K562 (cell line): ENCODE data around the gene MYO9A. TPM values are rescaled to one million over a fixed set of nuclear protein-coding genes. Genes with fewer than 3 reads are reported as not detected.

Source experiments
- ATAC-seq: fragments of 200-7000 bp; cut with Tn5 transposase; 3 replicates; pipeline ENCODE4 v1.9.1; 2020; ENCODE audit warnings: moderate library complexity
- BruUV-seq: library from RNA; stranded (reverse); fragments of 400-500 nt; replicated peaks from 2 replicates; lab custom pipeline; 2021; lab: Mats Ljungman, UMichigan
- CTCF ChIA-PET: fragments of 300-600 bp; formaldehyde crosslinking; extraction: SDS; loops from one replicate; lab custom pipeline; 2021; ENCODE audit warnings: low intra/inter-chr PET ratio; lab: Yijun Ruan, JAX
- POLR2A ChIA-PET: fragments of 300-600, 350-650 bp; sonication (Branson Sonifier 250); formaldehyde crosslinking; extraction: SDS; loops from one replicate; lab custom pipeline; 2021; ENCODE audit warnings: antibody characterized with exemption, inconsistent platforms; lab: Yijun Ruan, JAX
- DNase-seq, 4 experiments: peaks; one replicate each; pipeline versions ENCODE4 v3.0.0 to v3.0.0-alpha.2; 2011 to 2018; ENCODE audit warnings: low spot score in 3 of 4, mixed read lengths in 3 of 4; ENCODE audit errors: extremely low read depth in 1 of 4
- FAIRE-seq: peaks from 2 replicates; lab custom pipeline; 2011; peaks lifted over from hg19 to GRCh38; lab: Jason Lieb, UNC
- H2AFZ ChIP-seq: 2 replicates; pipeline ENCODE4 v1.6.0; 2011; ENCODE audit warnings: low read depth, low read length, control low read depth, inconsistent platforms
- H3K27ac ChIP-seq: fragments of 200-600 bp; 3 replicates; pipeline ENCODE4 v1.8.0; 2011; ENCODE audit warnings: low read depth, mild to moderate bottlenecking, control low read depth, inconsistent platforms, low read length, moderate library complexity, mixed read lengths; ENCODE audit errors: extremely low read depth
- H3K27me3 ChIP-seq, 2 experiments: fragments of 300-600 bp in 1 of 2; 2 replicates in 1 of 2; 3 replicates in 1 of 2; pipeline versions ENCODE4 v1.6.0 to v1.8.0; 2011; ENCODE audit warnings: inconsistent platforms in 2 of 2, low read length in 2 of 2, mild to moderate bottlenecking in 1 of 2, mixed read lengths in 1 of 2, moderate library complexity in 1 of 2; ENCODE audit not compliant: control insufficient read depth in 2 of 2, insufficient read depth in 2 of 2
- H3K36me3 ChIP-seq: fragments of 300-600 bp; 3 replicates; pipeline ENCODE4 v1.8.0; 2011; ENCODE audit warnings: mild to moderate bottlenecking, low read length, inconsistent platforms; ENCODE audit not compliant: control insufficient read depth, insufficient read depth
- H3K4me1 ChIP-seq, 2 experiments: fragments of 200-600 bp in 1 of 2; replicated peaks in 1 of 2; 2 replicates in 1 of 2; 3 replicates in 1 of 2; pipeline versions ENCODE4 v1.5.1 to v1.8.0; 2011; ENCODE audit warnings: inconsistent platforms in 2 of 2, low read length in 2 of 2, mild to moderate bottlenecking in 1 of 2, mixed read lengths in 1 of 2, moderate library complexity in 1 of 2; ENCODE audit not compliant: control insufficient read depth in 2 of 2, insufficient read depth in 2 of 2
- H3K4me2 ChIP-seq: 2 replicates; pipeline ENCODE4 v1.6.1; 2011; ENCODE audit warnings: low read length, control low read depth, inconsistent platforms, mixed read lengths; ENCODE audit not compliant: insufficient read depth
- H3K4me3 ChIP-seq: fragments of 200-600 bp; sonication (generic), shearing (Covaris generic); 2 replicates; pipeline ENCODE4 v1.5.1; 2016; ENCODE audit warnings: control low read depth, inconsistent platforms
- H3K79me2 ChIP-seq: fragments of 200-600 bp; 3 replicates; pipeline ENCODE4 v1.8.0; 2011; ENCODE audit warnings: low read length, inconsistent platforms; ENCODE audit not compliant: control insufficient read depth, insufficient read depth
- H3K9ac ChIP-seq, 2 experiments: 2 replicates each; pipeline versions ENCODE4 v1.6.0 to v1.6.1; 2011; ENCODE audit warnings: low read depth in 2 of 2, low read length in 2 of 2, control low read depth in 1 of 2, inconsistent platforms in 1 of 2, mild to moderate bottlenecking in 1 of 2, mixed read lengths in 1 of 2; ENCODE audit not compliant: insufficient read depth in 1 of 2
- H3K9me1 ChIP-seq: one replicate; pipeline ENCODE4 v1.6.0; 2011; ENCODE audit warnings: inconsistent platforms, mild to moderate bottlenecking, low read length, moderate library complexity; ENCODE audit not compliant: control insufficient read depth, insufficient read depth
- H3K9me3 ChIP-seq: replicated peaks from 2 replicates; pipeline ENCODE4 v1.5.1; 2011; ENCODE audit warnings: low read depth, low read length, inconsistent platforms; ENCODE audit not compliant: control insufficient read depth, insufficient read depth
- H4K20me1 ChIP-seq: replicated peaks from 2 replicates; pipeline ENCODE4 v1.6.1; 2011; ENCODE audit warnings: low read length, inconsistent platforms, mixed read lengths; ENCODE audit not compliant: control insufficient read depth, insufficient read depth
- CREB5 ChIP-seq: fragments of 250-450 bp; sonication (Bioruptor Pico); IDR thresholded peaks from 2 replicates; pipeline ENCODE4 v1.5.0; 2020; ENCODE audit warnings: mild to moderate bottlenecking
- DACH1 ChIP-seq: fragments of 450-650 bp; IDR thresholded peaks from 2 replicates; pipeline ENCODE4 v1.6.1; 2018; ENCODE audit not compliant: partially characterized antibody
- GTF2B ChIP-seq: IDR thresholded peaks from 2 replicates; pipeline ENCODE4 v1.6.1; 2011; ENCODE audit not compliant: insufficient read length; ENCODE audit errors: extremely low read depth
- HBP1 ChIP-seq: fragments of 450-650 bp; formaldehyde crosslinking; IDR thresholded peaks from 2 replicates; pipeline ENCODE4 v1.4.0; 2022; ENCODE audit warnings: missing genetic modification characterization
- HDAC1 ChIP-seq, 2 experiments: fragments of 450-650 bp; IDR thresholded peaks; 2 replicates each; pipeline ENCODE4 v1.6.1; 2016 to 2017; ENCODE audit warnings: inconsistent platforms in 1 of 2, mild to moderate bottlenecking in 1 of 2, moderate library complexity in 1 of 2
- ZNF282 ChIP-seq: sonication (generic); formaldehyde crosslinking; IDR thresholded peaks from 2 replicates; pipeline ENCODE4 v1.8.1; 2023; ENCODE audit warnings: missing genetic modification reagents
- WGBS: fragments of 100-300 bp; shearing (Covaris generic); methylation state at CpG from one replicate; pipeline ENCODE4 v1.1.6; 2016; ENCODE audit warnings: low coverage, mixed read lengths; ENCODE audit not compliant: insufficient coverage; ENCODE audit errors: missing lambda C conversion rate; 5-methylcytosine and 5-hydroxymethylcytosine counted together
- in situ Hi-C: fragments of 300-500 bp; cut with MboI; formaldehyde crosslinking; loops from 4 replicates; pipeline ENCODE4 v1.15.0; 2018; ENCODE audit warnings: inconsistent platforms, mixed read lengths
- intact Hi-C: fragments of 100-400 bp; cut with micrococcal nuclease; formaldehyde crosslinking; loops from 2 replicates; pipeline ENCODE4 v1.14.2; 2022
- polyA plus RNA-seq, 8 experiments: library from polyadenylated mRNA; depleted of rRNA in 4 of 8; stranded (reverse) in 5 of 8; unstranded in 3 of 8; fragments of >200 nt; fragmentation: Nextera tagmentation in 2 of 8; fragmentation: Illumina TruSeq in 1 of 8; extraction: Ambion mirVana in 2 of 8; extraction: Trizol in 1 of 8; gene quantifications; 2 replicates each; pipeline versions ENCODE4 v1.2.1 to v1.2.3, GENCODE V29; 2011 to 2014; ENCODE audit warnings: inconsistent platforms in 1 of 8, missing spikeins in 1 of 8
- total RNA-seq, 7 experiments: library from RNA; depleted of rRNA in 6 of 7; stranded (reverse); fragments of >200 nt in 6 of 7; fragmentation: Illumina TruSeq in 2 of 7; extraction: Trizol in 2 of 7; gene quantifications; 2 replicates each; pipeline versions ENCODE4 v1.2.1 to v1.2.3, GENCODE V29; 2011 to 2021; ENCODE audit warnings: low replicate concordance in 1 of 7

The MYO9A gene
- total and polyA plus RNA-seq, 9 of the 15 experiments (the other 6 are each of a cell fraction or from before 2014, with no cell fraction given), result 1.9 to 15.4 (median 5.8) TPM

GRCh38 chr15:71973366-71973765 lies 144.6 kb downstream of the MYO9A start:
- H3K9ac ChIP-seq, result no peak overlapping the region
- in situ Hi-C loops, result no loop called here
- DNase-seq (no peak), ATAC-seq (no peak), FAIRE-seq (no peak)
- H3K9me3 ChIP-seq, result no peaks in the 10 kb centered on the region
- H3K27me3 ChIP-seq, result no peaks in the 10 kb centered on the region
- H3K36me3 ChIP-seq, result no peaks in the 10 kb centered on the region
- H3K79me2 ChIP-seq, result no peaks in the 10 kb centered on the region
- intact Hi-C loops, result no loop called here
- H2AFZ ChIP-seq, result no peak overlapping the region
- no peaks in the 10 kb centered on the region for H3K4me1 ChIP-seq
- no peaks in the 10 kb centered on the region for H4K20me1 ChIP-seq
- ChIA-PET POLR2A (no interaction called here), CTCF (no interaction called here)
- no TSS peak for BruUV-seq
- H3K27ac ChIP-seq, result no peak overlapping the region
- WGBS, result 37% methylated on average over 5 of the region's 5 CpGs
- TF ChIP-seq ZNF282 (CRISPR knock-in tag) (no peak), HBP1 (CRISPR knock-in tag) (no peak), CREB5 (no peak), DACH1 (no peak), GTF2B (no peak), HDAC1 (IDR thresholded peaks at IDR 0.05) (no peak)
- H3K4me3 ChIP-seq, result no peak overlapping the region
- no peaks in the 10 kb centered on the region for H3K9me1 ChIP-seq
- no peak overlapping the region for H3K4me2 ChIP-seq
